Peyer's patch (tissue), 4 donors: ENCODE measurements around the gene NME5.

Experiments
- CTCF ChIP-seq, 6 experiments: fragments of 450-650 bp in 4 of 6; fragments of 200-600 bp in 2 of 6; sonication (generic) in 1 of 6; IDR thresholded peaks; one replicate each; pipeline ENCODE4 v1.5.1; 2017 to 2019; ENCODE audit warnings: antibody characterized with exemption in 6 of 6, mild to moderate bottlenecking in 3 of 6, moderate library complexity in 1 of 6
- POLR2A ChIP-seq, 2 donors: fragments of 450-650 bp; IDR thresholded peaks; one replicate each; pipeline ENCODE4 v1.5.1; 2017; ENCODE audit warnings: antibody characterized with exemption in 2 of 2, mild to moderate bottlenecking in 2 of 2, moderate library complexity in 2 of 2

- TF ChIP-seq CTCF (IDR thresholded peaks at IDR 0.05) (no peak), POLR2A (IDR thresholded peaks at IDR 0.05) (no peak)
These were observed 24.0 kb downstream of the NME5 start for GRCh38 chr5:138115254-138115653.
